Raji (cell line): ENCODE data around the gene KRTAP4-9.
"Not testable (repeated sequence)": the region's sequence is repeated elsewhere in the genome, so short reads cannot be mapped to it uniquely, and the experiment has no call there.

ENCODE experiments used
- POLR2A ChIP-seq: IDR thresholded peaks from 2 replicates; pipeline ENCODE4 v1.6.1; 2011; ENCODE audit warnings: low read depth, low read length, control low read depth; ENCODE audit not compliant: insufficient read depth

KRTAP4-9 gene

DNA sequence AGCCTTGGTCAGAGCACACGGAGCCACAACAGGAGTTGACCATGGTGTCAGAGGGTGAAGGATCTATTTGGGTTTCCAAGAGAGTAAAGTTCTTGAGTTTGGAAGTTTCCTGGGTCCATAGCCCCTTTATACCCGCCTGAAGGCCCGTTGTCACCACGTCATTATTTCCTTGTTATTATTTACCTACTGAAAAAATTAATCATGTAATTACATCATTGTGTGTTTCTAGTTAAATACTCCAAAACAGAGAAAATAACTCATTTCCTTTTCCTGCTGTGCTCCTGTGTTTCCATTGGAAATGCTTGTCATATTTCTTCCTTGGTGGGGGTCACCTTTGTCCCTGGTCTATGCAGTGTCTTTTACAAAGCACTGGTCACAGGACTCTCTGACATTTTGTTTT is 7.1 kb upstream of the KRTAP4-9 start, which contains the start of gene KRTAP4-8:
Gene KRTAP4-8, minus strand, starts transcription at position 101 of the 400 bp plus-strand sequence. Its CDS starts 58 bp downstream, at position 43.
- no peak for TF ChIP-seq POLR2A

DNA sequence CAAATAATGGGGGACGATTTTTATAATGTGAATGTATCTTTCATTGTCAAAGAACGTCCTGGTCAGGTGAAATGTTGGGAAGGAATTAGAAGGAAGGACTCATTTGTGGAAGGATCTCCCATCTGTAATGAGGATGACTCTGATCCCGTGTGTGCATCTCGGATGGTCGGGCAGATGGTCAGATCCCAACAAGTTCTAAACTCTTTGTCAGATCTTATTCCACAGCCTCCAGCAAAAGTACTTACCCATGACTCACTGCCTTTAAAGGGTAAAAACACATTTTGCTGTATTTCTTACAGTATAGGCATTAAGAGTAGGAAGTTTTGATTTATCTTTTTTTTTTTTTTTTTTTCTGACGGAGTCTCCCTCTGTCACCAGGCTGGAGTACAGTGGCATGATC is 6.7 kb upstream of the KRTAP4-9 start:
- no peak for TF ChIP-seq POLR2A

DNA sequence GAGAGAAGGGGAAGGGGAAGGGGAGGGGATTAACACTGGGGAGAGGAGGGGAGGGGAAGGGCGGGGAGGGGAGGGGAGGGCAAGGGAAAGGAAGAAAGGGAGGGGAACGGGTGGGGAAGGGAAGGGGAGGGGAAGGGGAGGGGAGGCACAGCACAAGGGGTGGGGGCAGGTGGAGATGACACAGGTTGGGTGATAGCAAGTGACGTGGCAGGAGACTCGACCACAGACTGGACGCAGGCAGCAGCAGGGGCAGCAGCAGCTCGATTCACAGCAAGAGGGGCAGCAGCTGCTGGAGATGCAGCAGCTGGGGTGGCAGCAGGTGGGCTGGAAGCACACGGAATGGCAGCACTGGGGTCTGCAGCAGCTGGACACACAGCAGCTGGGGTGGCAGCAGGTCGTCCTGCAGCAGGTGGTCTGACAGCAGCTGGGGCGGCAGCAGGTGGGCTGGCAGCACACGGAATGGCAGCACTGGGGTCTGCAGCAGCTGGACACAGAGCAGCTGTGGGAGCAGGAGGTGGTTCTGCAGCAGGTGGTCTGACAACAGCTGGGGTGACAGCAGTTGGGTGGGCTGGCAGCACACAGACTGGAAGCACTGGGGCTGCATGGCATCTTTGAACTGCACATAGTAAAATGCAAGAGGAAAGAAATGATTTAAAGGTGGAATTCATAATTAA is 3.5 kb upstream of the KRTAP4-9 start, which contains the start of gene KRTAP4-16:
Gene KRTAP4-16, minus strand, starts transcription at position 624 of the 674 bp plus-strand sequence. Its CDS starts 0 bp downstream, at position 624.
- TF ChIP-seq POLR2A, result no peak

DNA sequence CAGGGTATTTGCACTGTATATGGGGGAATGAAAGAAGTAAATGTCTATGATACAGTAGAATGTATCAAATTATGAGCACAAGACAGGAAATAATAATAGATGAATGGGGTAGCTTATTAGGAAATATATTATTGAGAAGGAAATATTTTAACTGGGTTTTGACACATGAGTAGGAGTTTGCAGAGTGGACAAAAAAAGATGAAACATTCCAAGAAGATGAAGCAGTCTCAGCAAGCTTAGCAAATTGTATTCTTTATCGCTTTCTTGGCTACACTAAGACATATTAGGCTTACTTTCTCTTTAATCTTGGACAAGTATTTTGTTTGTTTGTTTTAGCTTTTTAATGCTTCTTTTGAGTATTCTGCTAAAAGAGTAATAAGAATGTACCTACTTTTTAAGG is 1.3 kb upstream of the KRTAP4-9 start:
- no peak for TF ChIP-seq POLR2A

DNA sequence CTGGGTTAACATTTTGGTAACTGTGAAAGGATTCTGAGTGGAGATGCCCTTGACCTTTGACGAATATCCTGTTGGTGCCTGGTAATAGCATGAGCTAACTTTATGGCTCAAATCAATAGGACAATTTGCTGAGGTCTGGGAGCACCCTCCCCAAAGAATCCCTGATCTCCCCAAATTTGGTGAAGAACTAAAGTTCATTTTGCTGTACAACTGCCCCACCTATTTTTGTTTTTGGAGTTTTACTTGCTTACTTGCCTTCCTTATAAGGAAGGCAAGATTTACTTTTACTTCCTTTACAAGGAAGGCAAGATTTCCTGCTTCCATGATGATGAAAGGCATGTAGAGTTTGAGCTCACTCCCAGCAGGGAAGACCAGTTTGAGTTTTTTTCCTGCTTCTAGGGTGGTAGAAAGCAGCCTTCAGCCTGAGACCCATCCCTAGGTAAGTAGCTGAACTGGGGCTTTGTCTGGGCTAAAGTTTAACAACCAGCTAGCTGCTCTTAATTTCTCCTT is 2.8 kb downstream of the KRTAP4-9 start:
- no peak for TF ChIP-seq POLR2A

DNA sequence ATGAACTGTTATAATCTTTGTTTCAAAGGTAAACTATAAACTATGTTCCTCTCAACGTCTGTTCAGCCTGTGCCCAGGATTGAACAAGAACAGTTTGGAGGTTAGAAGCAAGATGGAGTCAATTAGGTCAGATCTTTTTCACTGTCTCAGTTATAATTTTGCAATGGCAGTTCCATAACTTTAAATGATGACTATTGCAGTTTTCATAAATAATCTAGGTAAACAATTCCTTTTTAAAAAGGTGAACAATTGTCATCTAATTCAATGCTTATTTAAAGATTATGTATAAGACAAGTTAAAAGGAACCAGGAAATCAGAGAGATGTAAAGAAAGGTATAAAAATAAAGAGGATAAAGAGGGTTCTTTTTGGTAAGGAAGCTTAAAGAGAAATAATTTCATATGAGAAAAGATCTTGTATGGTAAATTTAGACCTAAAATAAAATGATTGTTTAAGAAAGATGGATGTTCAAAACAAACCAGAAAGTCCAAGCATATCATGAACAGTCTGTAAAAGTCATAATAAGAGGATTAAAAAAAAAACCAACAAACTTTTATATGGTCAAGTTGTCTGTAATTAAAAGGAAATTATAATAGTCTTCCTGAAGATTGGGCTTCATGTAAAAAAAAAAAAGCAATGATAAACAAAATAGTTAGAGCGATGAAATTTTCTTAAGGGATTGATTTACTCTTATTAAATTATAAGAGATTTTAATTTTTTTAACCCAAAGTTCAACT is 6.1 kb downstream of the KRTAP4-9 start:
- no peak for TF ChIP-seq POLR2A

DNA sequence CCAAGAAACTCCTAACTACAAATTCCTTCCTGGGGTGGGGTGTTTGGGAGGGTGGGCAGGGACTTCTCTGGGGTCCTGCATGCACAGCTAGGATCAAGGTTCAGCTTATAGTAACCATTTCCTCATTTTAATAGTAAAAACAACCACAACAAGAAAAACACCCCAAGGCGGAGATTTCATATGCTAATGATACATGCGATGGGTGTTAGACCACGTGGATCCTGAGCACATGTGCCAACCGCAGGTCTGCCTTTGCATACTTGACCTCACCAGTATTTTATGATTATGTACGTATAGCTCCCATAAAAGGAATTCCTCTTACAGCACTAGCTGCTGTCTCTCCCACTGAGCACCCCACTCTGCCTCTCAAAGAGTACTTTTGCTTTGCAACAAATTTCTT is 11.1 kb downstream of the KRTAP4-9 start:
- TF ChIP-seq POLR2A, result no peak

DNA sequence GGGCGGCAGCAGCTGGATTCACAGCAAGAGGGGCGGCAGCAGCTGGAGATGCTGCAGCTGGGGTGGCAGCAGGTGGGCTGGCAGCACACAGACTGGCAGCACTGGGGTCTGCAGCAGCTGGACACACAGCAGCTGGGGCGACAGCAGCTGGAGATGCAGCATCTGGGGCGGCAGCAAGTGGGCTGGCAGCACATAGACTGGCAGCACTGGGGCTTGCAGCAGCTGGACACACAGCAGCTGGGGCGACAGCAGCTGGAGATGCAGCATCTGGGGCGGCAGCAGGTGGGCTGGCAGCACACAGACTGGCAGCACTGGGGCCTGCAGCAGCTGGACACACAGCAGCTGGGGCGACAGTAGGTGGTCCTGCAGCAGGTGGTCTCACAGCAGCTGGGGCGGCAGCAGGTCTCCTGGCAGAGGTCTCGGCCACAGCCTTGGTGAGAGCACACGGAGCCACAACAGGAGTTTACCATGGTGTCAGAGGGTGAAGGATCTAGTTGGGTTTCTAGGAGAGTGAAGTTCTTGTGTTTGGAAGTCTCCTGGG is 12.7 kb downstream of the KRTAP4-9 start, which contains the start of gene KRTAP4-11:
Gene KRTAP4-11, minus strand, starts transcription at position 528 of the 541 bp plus-strand sequence. Its CDS starts 58 bp downstream, at position 470.
- not testable (repeated sequence) for TF ChIP-seq POLR2A

DNA sequence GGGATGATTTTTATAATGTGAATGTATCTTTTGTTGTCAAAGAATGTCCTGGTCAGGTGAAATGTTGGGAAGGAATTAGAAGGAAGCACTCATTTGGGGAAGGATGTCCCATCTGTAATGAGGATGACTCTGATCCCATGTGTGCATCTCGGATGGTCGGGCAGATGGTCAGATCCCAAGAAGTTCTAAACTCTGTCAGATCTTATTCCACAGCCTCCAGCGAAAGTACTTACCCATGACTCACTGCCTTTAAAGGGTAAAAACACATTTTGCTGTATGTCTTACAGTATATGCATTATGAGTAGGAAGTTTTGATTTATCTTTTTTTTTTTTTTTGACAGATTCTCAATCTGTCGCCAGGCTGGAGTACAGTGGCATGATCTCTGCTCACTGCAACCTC is 13.5 kb downstream of the KRTAP4-9 start:
- no peak for TF ChIP-seq POLR2A

DNA sequence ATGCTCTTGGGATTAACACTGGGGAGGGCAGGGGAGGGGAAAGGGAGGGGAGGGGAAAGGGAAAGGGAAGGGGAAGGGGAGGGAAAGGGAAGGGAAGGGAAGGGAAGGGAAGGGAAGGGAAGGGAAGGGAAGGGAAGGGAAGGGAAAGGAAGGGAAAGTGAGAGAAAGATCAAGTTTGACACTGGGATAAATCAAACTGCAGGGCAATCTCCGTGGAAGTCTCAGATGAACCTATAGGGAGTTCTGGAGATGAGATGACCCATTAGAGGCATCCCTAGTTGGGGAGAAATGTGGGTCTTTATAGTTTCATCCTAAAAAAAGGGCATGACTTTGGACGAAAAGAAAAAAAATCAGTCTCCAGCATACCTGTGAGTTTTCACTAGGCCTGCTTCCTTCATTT is 16.6 kb downstream of the KRTAP4-9 start:
- no peak for TF ChIP-seq POLR2A

DNA sequence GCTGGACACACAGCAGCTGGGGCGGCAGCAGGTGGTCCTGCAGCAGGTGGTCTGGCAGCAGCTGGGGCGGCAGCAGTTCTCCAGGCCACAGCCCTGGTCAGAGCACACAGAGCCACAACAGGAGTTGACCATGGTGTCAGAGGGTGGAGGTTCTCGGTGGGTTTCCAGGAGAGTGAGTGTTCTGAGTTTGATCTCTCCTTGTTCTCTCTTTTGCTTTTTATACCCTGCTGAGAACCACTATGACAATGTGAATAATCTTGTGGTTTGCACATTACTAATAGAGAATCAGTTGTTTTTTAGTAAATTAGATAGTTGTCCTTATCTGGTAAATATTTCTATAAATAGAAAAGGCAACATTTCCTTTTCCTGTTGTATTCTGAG is 18.8 kb downstream of the KRTAP4-9 start, which contains the start of gene KRTAP4-12:
Gene KRTAP4-12, minus strand, starts transcription at position 192 of the 381 bp plus-strand sequence. Its CDS starts 60 bp downstream, at position 132.
- TF ChIP-seq POLR2A, result not testable (repeated sequence)

DNA sequence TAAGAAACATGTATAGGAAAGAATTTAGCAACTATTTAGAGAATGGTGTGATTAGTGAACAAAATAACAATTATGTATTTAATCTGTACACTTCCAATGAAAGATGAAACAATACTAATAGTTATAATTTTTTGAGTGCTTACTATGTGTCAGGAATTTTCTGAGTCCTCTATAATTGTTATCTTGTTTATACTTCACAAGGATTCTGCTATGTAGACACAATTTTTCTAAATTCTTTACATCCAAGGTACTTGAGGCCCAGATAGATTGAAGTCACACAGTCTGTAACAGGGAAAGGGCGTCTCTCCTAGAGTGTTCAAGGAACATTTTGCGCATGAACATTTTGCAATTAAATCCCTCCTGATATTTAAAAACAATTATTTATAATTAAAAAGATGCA is 19.9 kb downstream of the KRTAP4-9 start:
- no peak for TF ChIP-seq POLR2A

DNA sequence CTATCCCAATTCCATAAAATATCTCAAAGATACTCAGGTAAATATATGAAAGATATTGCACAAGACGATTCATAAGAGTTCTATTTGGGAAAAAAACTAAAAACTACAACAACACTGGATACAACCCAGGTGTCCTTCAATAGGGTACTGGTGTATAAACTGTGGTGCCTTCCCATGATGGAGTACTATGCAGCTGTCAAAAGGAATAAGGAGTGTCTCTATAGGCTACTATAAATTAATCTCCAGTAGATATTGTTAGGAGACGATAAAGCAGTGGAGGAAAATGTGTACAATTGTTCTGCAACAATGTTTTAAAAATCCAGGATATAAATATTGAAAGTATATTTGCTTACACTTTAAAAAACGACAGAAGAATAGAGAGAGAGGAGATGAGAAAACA is 21.2 kb downstream of the KRTAP4-9 start:
- no peak for TF ChIP-seq POLR2A

DNA sequence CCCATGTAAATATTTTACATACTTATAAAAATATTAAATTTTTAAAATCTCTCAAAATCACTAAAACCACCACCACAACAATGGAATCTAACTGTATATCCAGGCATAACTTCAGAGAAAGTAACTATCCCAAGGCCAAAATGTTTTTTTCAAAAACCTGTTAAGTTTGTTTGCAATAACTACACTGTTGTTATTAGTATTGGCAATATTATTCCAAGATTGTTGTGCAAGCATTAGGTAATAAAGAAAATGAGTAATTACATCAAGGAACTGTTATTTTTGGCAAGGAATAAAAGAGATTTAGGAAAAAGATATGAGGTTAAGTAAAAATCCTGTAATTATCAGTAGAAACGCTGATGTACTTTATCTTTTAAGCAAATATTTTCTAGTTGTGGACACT is 22.2 kb downstream of the KRTAP4-9 start:
- TF ChIP-seq POLR2A, result no peak

DNA sequence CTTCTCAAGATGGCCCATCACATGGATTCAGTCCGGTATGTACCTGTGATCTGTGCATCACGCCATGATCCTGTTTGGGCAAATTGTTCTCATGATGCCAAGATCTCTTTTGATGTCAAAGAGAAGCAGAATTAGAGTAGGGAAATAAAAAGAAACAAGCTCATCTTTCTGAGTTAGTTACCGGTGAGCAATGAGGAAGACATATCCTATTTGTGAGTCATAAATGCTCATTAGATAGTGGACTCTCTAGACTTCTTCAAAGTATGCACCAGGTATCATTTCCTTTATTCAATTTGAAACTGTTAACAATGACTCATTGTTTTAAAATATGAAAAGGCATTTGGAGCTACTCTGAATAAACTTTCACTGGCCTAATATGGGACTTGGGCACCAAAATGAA is 26.8 kb downstream of the KRTAP4-9 start:
- no peak for TF ChIP-seq POLR2A

DNA sequence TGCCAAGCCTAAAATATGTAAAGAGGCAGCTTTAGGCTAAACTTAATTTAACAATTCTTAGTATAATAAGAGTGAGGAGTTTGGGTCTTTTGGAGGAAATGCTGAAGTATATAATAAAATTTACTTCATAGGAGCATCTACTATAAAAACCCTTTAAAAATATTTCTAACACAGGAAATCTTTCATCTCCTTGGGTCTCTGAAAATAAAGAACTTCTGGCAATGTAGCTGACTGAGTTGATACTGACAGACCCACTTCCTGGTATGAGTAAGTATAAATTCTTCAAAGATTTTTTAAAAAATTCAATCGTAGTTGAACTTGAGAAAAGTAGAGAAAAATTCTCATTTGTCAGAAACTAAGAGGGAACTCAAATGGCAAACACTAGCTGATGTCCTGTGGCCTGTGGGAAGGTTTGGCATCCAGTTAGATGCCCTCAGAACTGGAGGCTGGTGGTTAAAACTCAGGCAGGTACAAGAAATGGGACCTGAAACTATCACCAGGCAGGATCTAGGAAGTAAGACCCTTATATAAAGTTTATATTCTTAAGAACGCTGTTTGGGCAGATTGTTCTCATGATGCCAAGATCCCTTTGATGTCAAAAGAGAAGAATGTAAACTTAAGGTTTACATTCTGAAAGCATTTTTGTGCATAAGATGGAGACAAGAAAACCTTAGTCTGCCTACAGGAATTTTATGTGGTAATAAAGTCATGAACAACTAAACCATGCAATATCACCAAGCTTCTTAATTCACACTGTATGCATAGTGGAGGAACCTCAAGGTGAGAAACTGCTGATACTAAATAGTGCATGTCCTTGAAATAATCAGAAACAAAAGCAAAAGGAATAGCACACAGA is 28.9 kb downstream of the KRTAP4-9 start:
- TF ChIP-seq POLR2A, result no peak
